ENCODE results near the gene TEX51.

Gene TEX51

GRCh38 chr2:126932966-126933710 lies 34.4 kb downstream of the TEX51 start:
- TF ChIP-seq, protein P1, sequence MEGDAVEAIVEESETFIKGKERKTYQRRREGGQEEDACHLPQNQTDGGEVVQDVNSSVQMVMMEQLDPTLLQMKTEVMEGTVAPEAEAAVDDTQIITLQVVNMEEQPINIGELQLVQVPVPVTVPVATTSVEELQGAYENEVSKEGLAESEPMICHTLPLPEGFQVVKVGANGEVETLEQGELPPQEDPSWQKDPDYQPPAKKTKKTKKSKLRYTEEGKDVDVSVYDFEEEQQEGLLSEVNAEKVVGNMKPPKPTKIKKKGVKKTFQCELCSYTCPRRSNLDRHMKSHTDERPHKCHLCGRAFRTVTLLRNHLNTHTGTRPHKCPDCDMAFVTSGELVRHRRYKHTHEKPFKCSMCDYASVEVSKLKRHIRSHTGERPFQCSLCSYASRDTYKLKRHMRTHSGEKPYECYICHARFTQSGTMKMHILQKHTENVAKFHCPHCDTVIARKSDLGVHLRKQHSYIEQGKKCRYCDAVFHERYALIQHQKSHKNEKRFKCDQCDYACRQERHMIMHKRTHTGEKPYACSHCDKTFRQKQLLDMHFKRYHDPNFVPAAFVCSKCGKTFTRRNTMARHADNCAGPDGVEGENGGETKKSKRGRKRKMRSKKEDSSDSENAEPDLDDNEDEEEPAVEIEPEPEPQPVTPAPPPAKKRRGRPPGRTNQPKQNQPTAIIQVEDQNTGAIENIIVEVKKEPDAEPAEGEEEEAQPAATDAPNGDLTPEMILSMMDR (conservative IDR thresholded peaks at IDR 0.05), result no peak

DNA sequence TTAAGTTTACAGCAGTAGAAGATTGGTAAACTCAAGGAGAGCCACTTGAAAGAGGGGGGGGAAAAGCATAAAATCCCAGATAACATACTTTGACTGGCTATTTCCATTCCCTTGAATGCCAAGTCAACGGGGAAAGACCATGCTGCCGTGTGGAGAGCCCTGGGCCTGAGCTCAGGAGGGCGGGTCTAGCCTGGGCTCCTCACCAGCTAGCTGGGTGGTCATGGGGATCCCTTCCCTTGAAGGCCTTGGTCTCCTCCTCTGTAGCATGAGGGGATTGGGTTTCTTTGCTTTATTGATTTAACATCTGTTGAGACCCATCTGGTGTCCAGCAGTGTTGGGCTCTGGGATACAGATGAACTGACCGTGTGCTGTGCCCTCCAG lies 35.0 kb downstream of the TEX51 start:
- TF ChIP-seq, protein P1 (conservative IDR thresholded peaks at IDR 0.05), result no peak
- no peak overlapping the region for H3K27ac ChIP-seq

More at GRCh38 chr2:126932966-126933710, 34.4 kb downstream of the TEX51 start:
- no peak overlapping the region for H3K27ac ChIP-seq

GRCh38 chr2:126934809-126935208 lies 36.1 kb downstream of the TEX51 start:
- TF ChIP-seq, protein P1 (conservative IDR thresholded peaks at IDR 0.05), result no peak
- no peak overlapping the region for H3K27ac ChIP-seq

DNA sequence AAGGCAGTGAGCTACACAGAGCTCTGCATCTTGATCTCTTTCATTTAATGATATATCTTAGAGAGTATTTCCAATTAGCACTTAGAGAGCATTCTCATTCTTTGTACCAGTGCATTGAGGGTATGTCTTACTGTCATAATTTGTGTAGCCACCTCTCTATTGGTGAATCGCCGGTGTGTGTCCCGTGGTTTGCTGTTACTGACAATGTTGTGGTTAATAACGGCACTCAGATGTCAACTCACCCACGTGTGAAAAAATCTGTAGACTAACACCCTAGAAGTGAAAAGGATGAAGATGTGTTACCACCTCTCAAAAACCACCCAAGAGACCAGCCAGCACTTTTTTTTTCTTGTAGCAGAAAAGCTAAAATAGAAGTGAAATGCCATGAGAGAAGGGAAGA lies 37.1 kb downstream of the TEX51 start:
- no peak overlapping the region for H3K27ac ChIP-seq
- TF ChIP-seq, protein P1 (conservative IDR thresholded peaks at IDR 0.05), result no peak

DNA sequence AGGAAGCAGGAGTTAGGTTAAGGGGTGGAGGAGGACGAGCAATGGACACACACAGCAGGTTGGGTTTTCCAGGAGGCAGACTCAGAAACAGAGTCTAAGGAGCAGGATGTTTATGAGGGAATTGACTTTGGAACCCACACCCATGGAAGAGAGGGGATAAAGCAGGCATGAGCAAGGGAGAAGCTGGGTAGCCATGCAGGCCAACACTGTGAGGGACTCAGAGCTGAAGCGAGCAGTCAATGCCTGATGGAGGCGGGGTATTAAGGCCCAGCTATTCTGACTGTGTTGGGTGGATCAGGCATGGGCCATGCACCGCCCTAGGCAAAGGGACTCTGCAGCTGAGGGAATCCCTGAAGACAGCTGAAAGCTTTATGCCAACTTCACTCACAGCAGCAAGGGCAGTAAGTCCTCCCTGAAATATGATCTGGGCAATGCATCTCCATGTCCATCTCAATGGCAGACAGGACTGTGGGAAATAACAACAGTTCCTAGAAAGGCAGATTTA lies 37.6 kb downstream of the TEX51 start:
- TF ChIP-seq, protein P1 (conservative IDR thresholded peaks at IDR 0.05), result no peak
- H3K27ac ChIP-seq, result no peak overlapping the region

- H3K27ac ChIP-seq, result no peak overlapping the region
- TF ChIP-seq, protein P1 (conservative IDR thresholded peaks at IDR 0.05), result no peak
Measured at GRCh38 chr2:126940331-126940730, 41.6 kb downstream of the TEX51 start.

DNA sequence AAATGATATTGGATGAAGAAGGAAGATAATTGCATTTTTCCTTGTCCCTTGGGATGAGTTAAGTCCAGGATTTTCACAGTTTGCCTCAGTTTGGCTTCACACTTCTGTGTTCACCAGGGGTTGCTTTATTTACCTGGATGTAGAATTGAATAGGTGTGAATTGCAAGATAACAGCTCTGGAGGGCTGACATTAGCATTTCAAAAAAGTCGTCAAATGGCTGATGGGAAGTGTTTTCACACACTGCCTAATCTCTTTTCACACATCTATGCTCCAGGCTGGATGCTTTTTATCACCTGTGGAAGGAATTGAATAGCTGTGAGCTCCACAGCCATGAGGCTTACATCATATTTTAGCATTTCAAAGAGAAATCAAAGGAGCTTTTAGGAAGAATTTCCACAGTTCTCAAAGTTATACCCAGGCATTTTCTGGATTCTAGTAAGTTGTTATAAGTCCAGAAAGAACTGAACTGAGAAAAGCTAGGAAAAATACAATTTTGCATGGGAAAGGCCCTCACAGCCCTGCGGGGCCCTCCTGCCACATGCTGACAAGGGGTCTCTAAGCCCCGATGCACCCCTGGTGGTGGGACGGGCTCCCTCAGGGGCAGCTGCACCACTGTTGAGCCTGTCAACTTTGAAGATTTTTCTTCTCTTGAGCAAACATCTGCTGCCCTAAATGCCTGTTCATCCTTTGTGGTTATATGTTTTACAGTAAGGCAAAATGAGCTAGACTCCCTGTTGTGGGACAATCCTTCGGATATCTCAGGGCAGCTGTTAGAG lies 43.9 kb downstream of the TEX51 start:
- TF ChIP-seq, protein P1 (conservative IDR thresholded peaks at IDR 0.05), result no peak
- H3K27ac ChIP-seq, result no peak overlapping the region
